DOHH2 (cell line): ENCODE results near the gene TM4SF5.

ENCODE experiments used
- EZH2phosphoT487 ChIP-seq: fragments of 200-600 bp; sonication (generic); IDR thresholded peaks from 2 replicates; pipeline ENCODE4 v1.6.1; 2017; ENCODE audit warnings: borderline replicate concordance, mild to moderate bottlenecking, antibody characterized with exemption, low read length, moderate library complexity, mixed read lengths
- TF ChIP-seq, protein P1 (sequence below): fragments of 200-600 bp; sonication (generic); IDR thresholded peaks from one replicate; pipeline ENCODE4 v1.5.1; 2014; ENCODE audit warnings: antibody characterized with exemption, mild to moderate bottlenecking, low read depth, low read length; ENCODE audit not compliant: poor library complexity, severe bottlenecking

DNA sequence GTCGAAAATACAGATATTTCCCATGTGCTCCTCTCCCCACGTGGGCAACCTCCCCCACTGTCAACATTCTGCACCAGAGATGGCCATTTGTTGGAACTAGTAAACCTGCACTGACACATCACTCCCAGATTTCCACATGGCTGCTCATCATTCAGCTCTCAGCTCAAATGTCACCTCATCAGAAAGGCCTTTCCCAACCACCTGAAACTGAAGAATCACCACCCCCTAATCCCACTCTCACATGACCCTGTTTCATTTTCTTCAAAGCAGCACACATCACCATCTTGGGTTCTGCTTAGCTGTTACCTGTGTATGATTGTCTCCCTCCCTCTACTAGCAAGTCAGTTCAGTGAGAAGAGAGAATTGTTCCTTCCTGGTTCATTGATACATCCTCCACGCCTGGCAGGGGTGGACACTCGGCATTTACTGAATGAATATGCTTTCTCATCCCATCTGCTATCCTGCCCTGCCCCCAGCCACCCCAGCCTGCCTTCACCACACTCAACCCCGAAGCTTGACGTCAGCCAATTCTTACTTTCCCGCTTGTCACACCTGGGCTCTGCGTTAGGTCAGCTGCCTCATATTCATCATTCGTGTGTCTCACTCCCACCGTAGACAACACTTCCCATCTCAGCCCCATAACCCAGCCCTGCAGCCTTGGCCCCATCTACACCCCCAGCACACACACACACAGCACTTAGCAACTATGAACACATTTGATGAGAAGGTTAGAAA, 28.9 kb downstream of the TM4SF5 start:
- TF ChIP-seq, protein P1, sequence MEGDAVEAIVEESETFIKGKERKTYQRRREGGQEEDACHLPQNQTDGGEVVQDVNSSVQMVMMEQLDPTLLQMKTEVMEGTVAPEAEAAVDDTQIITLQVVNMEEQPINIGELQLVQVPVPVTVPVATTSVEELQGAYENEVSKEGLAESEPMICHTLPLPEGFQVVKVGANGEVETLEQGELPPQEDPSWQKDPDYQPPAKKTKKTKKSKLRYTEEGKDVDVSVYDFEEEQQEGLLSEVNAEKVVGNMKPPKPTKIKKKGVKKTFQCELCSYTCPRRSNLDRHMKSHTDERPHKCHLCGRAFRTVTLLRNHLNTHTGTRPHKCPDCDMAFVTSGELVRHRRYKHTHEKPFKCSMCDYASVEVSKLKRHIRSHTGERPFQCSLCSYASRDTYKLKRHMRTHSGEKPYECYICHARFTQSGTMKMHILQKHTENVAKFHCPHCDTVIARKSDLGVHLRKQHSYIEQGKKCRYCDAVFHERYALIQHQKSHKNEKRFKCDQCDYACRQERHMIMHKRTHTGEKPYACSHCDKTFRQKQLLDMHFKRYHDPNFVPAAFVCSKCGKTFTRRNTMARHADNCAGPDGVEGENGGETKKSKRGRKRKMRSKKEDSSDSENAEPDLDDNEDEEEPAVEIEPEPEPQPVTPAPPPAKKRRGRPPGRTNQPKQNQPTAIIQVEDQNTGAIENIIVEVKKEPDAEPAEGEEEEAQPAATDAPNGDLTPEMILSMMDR, result no peak
- no peak for TF ChIP-seq EZH2phosphoT487
